Osteocyte (in vitro differentiated cells): ENCODE data around the gene CIITA. TPM values are rescaled to one million over a fixed set of nuclear protein-coding genes. Genes with fewer than 3 reads are reported as not detected.

Experiments used
- DNase-seq: peaks from one replicate; pipeline ENCODE4 v3.0.0; 2021; ENCODE audit warnings: mixed read lengths; ENCODE audit not compliant: unreplicated experiment; ENCODE audit errors: extremely low spot score
- H3K27ac Mint-ChIP-seq: one replicate; pipeline ENCODE4 v1.8.0; 2021; ENCODE audit warnings: mild to moderate bottlenecking, mixed read lengths; ENCODE audit not compliant: unreplicated experiment
- H3K27me3 Mint-ChIP-seq: one replicate; pipeline ENCODE4 v1.8.0; 2021; ENCODE audit warnings: mixed read lengths; ENCODE audit not compliant: unreplicated experiment
- H3K36me3 Mint-ChIP-seq: one replicate; pipeline ENCODE4 v1.8.0; 2021; ENCODE audit warnings: mixed read lengths; ENCODE audit not compliant: unreplicated experiment
- H3K4me1 Mint-ChIP-seq: one replicate; pipeline ENCODE4 v1.8.0; 2021; ENCODE audit warnings: mixed read lengths; ENCODE audit not compliant: unreplicated experiment
- H3K4me3 Mint-ChIP-seq: one replicate; pipeline ENCODE4 v1.8.0; 2021; ENCODE audit warnings: mild to moderate bottlenecking, moderate library complexity, mixed read lengths; ENCODE audit not compliant: unreplicated experiment
- H3K9me3 Mint-ChIP-seq: one replicate; pipeline ENCODE4 v1.8.0; 2021; ENCODE audit warnings: mixed read lengths; ENCODE audit not compliant: unreplicated experiment
- total RNA-seq: library from RNA; stranded (reverse); gene quantifications from 2 replicates; pipeline ENCODE4 v1.2.1, GENCODE V29; 2021
- TF ChIP-seq, protein P1 (sequence below): fragments of 200-600 bp; sonication (generic); IDR thresholded peaks from 2 replicates; pipeline ENCODE4 v1.5.0; 2021; ENCODE audit warnings: antibody characterized with exemption, mild to moderate bottlenecking, moderate library complexity

Gene CIITA
- total RNA-seq, 1 donor from 2014 or later: not detected

DNA sequence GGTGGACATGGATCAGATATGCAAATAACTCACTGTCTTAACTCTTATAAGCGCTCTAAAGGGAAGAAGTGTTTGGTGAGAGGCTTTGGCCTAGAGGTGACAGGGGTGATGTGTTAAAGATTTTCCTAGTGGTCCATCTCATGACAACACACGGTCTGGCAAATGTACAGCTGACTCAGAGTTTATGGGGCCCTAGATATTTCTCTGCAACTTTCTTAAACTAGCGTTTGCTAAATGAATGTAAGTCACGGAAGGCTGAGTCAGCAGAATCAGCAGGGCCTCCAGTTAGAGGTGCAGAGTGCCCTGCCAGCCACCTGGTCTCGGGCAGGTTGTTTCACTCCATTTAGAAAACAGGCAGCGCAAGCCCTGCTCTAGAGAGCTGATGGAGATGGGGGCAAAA lies 107.5 kb downstream of the CIITA start:
- H3K27ac Mint-ChIP-seq: no peak overlapping the region

More for the DNA sequence above, 107.5 kb downstream of the CIITA start:
- Mint-ChIP-seq H3K9me3 (no peaks in the 10 kb centered on the region), H3K36me3 (peaks cover 29% of the 10 kb centered on the region), H3K27me3 (no peaks in the 10 kb centered on the region), H3K4me1 (no peaks in the 10 kb centered on the region), H3K4me3 (no peak overlapping the region)
- TF ChIP-seq, protein P1, sequence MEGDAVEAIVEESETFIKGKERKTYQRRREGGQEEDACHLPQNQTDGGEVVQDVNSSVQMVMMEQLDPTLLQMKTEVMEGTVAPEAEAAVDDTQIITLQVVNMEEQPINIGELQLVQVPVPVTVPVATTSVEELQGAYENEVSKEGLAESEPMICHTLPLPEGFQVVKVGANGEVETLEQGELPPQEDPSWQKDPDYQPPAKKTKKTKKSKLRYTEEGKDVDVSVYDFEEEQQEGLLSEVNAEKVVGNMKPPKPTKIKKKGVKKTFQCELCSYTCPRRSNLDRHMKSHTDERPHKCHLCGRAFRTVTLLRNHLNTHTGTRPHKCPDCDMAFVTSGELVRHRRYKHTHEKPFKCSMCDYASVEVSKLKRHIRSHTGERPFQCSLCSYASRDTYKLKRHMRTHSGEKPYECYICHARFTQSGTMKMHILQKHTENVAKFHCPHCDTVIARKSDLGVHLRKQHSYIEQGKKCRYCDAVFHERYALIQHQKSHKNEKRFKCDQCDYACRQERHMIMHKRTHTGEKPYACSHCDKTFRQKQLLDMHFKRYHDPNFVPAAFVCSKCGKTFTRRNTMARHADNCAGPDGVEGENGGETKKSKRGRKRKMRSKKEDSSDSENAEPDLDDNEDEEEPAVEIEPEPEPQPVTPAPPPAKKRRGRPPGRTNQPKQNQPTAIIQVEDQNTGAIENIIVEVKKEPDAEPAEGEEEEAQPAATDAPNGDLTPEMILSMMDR: no peak
- no peak for DNase-seq

Other genes with a start within 250 kb of the CIITA start
- 0.50 TPM in 1 of 2 replicates, not detected in the other for gene TEKT5, start 182.3 kb upstream of the CIITA start, total RNA-seq
- 20.0 and 27.0 TPM in 2 replicates for gene NUBP1, start 133.4 kb upstream of the CIITA start, total RNA-seq
- not detected in 2 replicates for gene TVP23A, start 58.4 kb upstream of the CIITA start, total RNA-seq
- 32.4 and 35.8 TPM in 2 replicates for gene DEXI, start 65.3 kb downstream of the CIITA start, total RNA-seq
- gene CLEC16A, start 67.4 kb downstream of the CIITA start, total RNA-seq: 22.1 and 24.0 TPM in 2 replicates